ENCODE data around the gene NLGN3.

NLGN3 gene

GRCh38 chrX:71144651-71145050, at the start of gene NLGN3:
Gene NLGN3 (plus strand): TSS chrX:71144841. CDS start chrX:71147750, 2,909 bp downstream.
- DNase-seq: no peak

DNA sequence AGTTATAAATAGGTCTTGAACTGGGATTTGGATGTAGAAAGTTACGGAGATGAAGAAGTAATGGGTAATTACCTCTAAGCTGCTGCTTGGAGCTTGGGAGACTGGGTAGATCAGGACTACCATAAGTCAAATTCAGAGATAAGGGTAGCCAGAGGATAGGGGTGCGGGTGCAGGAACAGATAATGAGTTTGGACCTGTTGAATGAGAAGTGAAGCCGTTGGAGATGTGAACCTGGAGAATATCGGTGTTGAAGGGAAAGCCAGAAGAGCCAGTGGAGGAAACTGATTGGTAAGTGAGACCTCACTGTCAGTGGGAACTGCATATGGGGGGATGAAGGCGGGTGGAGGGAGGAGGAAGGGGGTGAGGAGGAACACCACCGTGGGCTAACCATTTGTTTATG, 49.6 kb upstream of the NLGN3 start:
- no peak for DNase-seq

DNA sequence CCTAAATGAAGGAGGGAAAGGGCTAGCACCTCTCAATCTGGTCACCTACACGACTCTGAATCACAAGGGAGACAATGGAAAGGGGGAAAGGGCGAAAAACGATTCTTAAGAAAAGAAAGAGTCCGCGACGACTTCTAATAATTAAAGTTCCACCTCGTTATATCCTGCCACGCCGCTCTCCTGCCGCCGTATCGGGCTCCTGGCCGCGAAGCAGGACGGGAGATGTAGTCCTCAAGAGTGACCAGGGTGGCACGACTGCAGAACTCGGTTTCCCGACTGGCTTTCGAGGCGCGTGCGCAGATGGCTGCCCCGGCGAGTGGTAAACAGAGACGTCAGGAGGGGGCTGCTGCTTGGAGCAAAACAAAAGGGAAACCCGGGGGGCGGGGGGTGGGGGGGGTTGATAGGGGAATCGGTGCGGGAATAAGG, 49.1 kb upstream of the NLGN3 start, which contains the start of gene FOXO4:
Gene FOXO4, plus strand, starts transcription at position 297 of the 426 bp plus-strand sequence. CDS start 678 bp downstream, outside the sequence.
- DNase-seq: peak; percentile 91

GRCh38 chrX:71095981-71096759, 48.5 kb upstream of the NLGN3 start:
- DNase-seq: peak; percentile 72

GRCh38 chrX:71096760-71097032, 47.9 kb upstream of the NLGN3 start:
- DNase-seq: no peak

DNA sequence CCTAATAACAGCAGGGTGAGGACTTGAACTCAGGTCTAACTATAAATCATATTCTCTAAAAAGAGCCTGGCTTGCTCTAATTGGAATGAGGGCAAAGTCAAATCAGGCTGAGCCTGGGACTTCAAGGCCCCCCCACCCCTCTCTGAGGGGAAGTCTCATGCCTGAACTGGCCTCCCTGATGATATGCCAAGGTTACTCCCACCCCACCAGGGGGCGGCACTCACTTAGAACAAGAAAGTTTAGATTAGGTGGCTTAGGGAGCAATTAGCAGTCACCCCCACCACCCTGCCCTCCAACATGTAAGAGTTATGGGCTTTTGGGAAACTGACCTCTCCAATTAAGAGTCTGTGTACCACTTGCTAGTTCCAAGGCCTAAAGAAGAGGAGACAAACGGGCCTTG, 46.3 kb upstream of the NLGN3 start:
- DNase-seq: no peak

- no peak for DNase-seq
These were observed 45.6 kb upstream of the NLGN3 start for GRCh38 chrX:71098951-71099506.

GRCh38 chrX:71099736-71100135, 44.9 kb upstream of the NLGN3 start:
- DNase-seq: no peak

DNA sequence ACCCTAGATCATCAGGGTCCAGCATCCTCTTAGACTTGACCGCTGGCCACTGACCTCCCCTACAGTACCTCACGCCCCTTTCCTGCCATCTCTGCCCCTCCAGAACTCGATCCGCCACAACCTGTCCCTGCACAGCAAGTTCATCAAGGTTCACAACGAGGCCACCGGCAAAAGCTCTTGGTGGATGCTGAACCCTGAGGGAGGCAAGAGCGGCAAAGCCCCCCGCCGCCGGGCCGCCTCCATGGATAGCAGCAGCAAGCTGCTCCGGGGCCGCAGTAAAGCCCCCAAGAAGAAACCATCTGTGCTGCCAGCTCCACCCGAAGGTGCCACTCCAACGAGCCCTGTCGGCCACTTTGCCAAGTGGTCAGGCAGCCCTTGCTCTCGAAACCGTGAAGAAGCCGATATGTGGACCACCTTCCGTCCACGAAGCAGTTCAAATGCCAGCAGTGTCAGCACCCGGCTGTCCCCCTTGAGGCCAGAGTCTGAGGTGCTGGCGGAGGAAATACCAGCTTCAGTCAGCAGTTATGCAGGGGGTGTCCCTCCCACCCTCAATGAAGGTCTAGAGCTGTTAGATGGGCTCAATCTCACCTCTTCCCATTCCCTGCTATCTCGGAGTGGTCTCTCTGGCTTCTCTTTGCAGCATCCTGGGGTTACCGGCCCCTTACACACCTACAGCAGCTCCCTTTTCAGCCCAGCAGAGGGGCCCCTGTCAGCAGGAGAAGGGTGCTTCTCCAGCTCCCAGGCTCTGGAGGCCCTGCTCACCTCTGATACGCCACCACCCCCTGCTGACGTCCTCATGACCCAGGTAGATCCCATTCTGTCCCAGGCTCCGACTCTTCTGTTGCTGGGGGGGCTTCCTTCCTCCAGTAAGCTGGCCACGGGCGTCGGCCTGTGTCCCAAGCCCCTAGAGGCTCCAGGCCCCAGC, 43.8 kb upstream of the NLGN3 start:
- no peak for DNase-seq

GRCh38 chrX:71102292-71102691, 42.3 kb upstream of the NLGN3 start:
- DNase-seq: no peak

GRCh38 chrX:71103110-71103983, 41.3 kb upstream of the NLGN3 start:
- no peak for DNase-seq

DNA sequence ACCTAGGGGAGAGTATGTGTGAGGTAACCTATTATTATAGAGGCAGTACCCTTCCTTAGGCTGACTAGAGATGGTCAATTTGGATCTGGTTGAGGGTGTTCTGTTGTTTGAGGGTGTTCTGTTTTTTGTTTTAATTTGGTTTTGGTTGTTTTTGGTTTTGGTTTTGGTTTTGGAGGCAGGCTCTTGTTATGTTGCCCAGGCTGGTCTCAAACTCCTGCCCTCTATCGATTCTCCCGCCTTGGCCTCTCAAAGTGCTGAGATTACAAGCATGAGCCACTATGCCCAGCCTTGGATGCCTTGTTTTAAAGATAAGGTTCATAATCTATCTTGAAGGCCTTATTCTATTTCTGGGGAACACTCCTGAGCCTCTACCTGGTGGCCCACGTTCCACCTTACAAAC, 39.0 kb upstream of the NLGN3 start:
- DNase-seq: no peak

DNA sequence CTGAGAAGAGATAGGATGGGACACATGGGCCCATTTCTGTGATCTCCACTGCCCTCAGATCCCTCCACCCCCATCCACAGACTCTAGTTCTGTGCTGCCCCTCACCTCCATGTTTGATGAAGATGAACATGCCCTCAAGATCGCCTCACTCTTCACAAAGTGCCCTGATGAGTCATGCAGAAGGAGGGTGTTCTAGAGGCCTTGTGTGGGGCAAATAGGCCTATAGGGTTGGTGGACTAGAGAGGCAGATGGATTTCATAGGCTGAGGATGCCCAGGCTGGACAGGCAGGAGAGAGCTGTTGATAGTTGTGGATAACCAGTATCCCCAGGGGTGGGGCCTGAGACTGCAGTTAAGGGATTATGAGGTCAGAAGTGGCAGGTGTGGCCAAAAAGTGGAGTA, 38.2 kb upstream of the NLGN3 start, which contains the start of gene CXorf65:
Gene CXorf65, minus strand, starts transcription at position 314 of the 400 bp plus-strand sequence. Its CDS starts 184 bp downstream, at position 130.
- DNase-seq: no peak

DNA sequence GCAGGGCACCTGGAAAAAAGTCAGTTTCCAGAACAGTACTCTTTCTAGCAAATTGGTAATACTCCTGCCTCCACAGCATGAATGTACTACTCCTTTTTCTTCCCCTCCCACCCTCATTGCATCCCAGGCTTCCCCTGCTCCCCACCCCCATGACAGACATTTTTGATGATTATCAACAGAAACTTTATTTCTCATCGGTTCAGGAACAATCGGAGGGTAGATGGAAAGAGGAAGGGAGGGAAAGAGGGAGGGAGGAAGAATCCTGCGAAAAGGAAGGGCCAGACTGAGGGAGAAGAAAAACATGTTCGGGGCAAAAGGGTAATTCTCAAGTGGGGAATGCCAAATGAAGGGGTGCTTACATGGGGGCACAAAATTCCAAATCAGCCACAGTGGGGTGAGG, 37.4 kb upstream of the NLGN3 start:
- no peak for DNase-seq

GRCh38 chrX:71107762-71108360, 36.8 kb upstream of the NLGN3 start:
- DNase-seq: no peak

GRCh38 chrX:71109051-71109450, 35.6 kb upstream of the NLGN3 start:
- DNase-seq: no peak

GRCh38 chrX:71111141-71111843, 33.3 kb upstream of the NLGN3 start, which contains the start of gene IL2RG:
Gene IL2RG (minus strand): TSS chrX:71111577. CDS start chrX:71111539, 38 bp downstream.
- no peak for DNase-seq

GRCh38 chrX:71111921-71112431, 32.7 kb upstream of the NLGN3 start:
- no peak for DNase-seq

DNA sequence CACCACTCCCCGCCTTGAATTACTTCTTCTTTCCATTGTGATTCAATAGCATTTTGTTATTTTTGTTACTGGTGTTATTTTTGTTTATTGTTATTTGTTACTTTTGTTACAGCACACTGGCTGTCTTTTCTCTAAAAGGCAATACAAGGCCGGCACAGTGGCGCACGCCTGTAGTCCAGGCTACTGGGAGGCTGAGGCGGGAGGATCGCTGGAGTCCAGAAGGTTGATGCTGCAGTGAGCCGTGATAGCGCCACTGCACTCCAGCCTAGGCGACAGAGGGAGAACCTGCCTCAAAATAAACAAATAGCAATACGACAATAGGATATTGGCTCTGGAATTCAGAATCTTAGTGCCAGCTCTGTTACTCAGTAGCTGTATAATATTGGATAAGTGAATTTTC, 27.3 kb upstream of the NLGN3 start:
- no peak for DNase-seq

GRCh38 chrX:71118032-71118984, 26.3 kb upstream of the NLGN3 start, which contains the start of gene MED12:
Gene MED12 (plus strand): TSS chrX:71118596. CDS start chrX:71118755, 159 bp downstream.
- DNase-seq: peak; percentile 81

Data from NCI-H345 (cell line).